Neural crest cell (in vitro differentiated cells): ENCODE measurements around the gene IRF1. TPM values are rescaled to one million over a fixed set of nuclear protein-coding genes. Genes with fewer than 3 reads are reported as not detected.
"Not testable (repeated sequence)": the region's sequence is repeated elsewhere in the genome, so short reads cannot be mapped to it uniquely, and the experiment has no call there.

Experiments used
- DNase-seq: peaks from one replicate; pipeline ENCODE4 v3.0.0; 2021; ENCODE audit warnings: low read depth, mixed read lengths, low spot score
- H3K27ac Mint-ChIP-seq: one replicate; pipeline ENCODE4 v1.8.0; 2021; ENCODE audit warnings: mild to moderate bottlenecking, mixed read lengths; ENCODE audit not compliant: unreplicated experiment
- H3K27me3 Mint-ChIP-seq: 2 replicates; pipeline ENCODE4 v1.8.0; 2021; ENCODE audit warnings: low read depth, mild to moderate bottlenecking, mixed read lengths
- H3K36me3 Mint-ChIP-seq: 2 replicates; pipeline ENCODE4 v1.8.0; 2021; ENCODE audit warnings: low read depth, mild to moderate bottlenecking, mixed read lengths
- H3K4me1 Mint-ChIP-seq: 2 replicates; pipeline ENCODE4 v1.8.0; 2021; ENCODE audit warnings: mixed read lengths
- H3K4me3 Mint-ChIP-seq: one replicate; pipeline ENCODE4 v1.8.0; 2021; ENCODE audit warnings: mild to moderate bottlenecking, mixed read lengths
- H3K9me3 Mint-ChIP-seq: 2 replicates; pipeline ENCODE4 v1.8.0; 2021; ENCODE audit warnings: mixed read lengths
- total RNA-seq: library from RNA; stranded (reverse); gene quantifications from 2 replicates; pipeline ENCODE4 v1.2.1, GENCODE V29; 2021
- TF ChIP-seq, protein P1 (sequence below): fragments of 200-600 bp; sonication (generic); conservative IDR thresholded peaks from 2 replicates; pipeline ENCODE4 v1.5.0; 2021; ENCODE audit warnings: antibody characterized with exemption, mild to moderate bottlenecking

IRF1 gene
- total RNA-seq, 1 donor from 2014 or later = 4.5 TPM

DNA sequence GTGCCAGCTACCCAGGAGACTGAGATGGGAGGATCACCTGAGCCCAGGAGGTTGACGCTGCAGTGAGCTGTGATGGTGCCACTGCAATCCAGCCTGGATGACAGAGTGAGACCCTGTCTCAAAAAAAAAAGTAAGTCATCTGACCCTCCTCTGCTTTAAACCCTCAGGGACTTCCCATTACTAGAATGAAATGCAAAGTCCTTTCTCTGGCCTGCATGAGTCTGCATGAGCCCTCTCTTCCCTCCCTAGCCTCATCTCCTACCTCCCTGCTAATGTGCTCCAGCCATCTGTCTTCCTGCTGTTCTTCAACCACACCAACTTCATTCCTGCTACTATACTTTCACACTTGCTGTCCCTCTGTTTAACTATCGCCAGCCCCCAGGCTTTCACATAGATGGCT, 37.4 kb upstream of the IRF1 start:
- Mint-ChIP-seq H3K9me3 (no peaks in the 10 kb centered on the region), H3K27ac (no peak overlapping the region), H3K36me3 (no peaks in the 10 kb centered on the region), H3K27me3 (peaks cover 37% of the 10 kb centered on the region), H3K4me3 (no peak overlapping the region), H3K4me1 (no peaks in the 10 kb centered on the region)
- no peak for DNase-seq
- TF ChIP-seq, protein P1, sequence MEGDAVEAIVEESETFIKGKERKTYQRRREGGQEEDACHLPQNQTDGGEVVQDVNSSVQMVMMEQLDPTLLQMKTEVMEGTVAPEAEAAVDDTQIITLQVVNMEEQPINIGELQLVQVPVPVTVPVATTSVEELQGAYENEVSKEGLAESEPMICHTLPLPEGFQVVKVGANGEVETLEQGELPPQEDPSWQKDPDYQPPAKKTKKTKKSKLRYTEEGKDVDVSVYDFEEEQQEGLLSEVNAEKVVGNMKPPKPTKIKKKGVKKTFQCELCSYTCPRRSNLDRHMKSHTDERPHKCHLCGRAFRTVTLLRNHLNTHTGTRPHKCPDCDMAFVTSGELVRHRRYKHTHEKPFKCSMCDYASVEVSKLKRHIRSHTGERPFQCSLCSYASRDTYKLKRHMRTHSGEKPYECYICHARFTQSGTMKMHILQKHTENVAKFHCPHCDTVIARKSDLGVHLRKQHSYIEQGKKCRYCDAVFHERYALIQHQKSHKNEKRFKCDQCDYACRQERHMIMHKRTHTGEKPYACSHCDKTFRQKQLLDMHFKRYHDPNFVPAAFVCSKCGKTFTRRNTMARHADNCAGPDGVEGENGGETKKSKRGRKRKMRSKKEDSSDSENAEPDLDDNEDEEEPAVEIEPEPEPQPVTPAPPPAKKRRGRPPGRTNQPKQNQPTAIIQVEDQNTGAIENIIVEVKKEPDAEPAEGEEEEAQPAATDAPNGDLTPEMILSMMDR = no peak

DNA sequence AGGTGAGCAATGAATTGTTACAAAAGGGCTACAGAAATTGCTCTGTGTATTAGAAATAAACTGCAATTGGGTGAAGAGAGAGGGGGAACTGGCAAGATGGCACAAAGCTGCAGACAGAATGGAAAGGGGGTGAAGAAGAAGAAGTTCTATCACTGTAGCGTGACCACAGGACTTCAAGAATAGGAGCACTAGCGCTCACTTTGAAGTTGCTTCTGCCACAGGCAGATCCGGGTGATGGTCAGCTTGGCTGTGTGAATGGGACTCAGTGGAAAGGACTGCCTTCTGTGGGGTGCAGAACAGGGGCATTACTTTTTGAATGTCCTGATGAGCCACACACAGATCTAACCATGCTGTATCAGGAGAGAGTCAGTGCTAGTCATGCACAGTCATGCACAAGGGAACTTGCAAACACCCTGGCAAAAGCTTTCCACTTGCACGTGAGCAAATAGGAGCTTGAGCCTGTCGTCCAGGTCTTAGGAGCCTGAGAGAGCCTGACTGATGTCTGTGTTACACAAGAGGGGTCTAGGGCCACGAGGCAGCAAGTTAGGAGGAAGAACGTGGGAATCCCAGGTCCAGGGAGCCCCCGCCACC, 36.5 kb upstream of the IRF1 start:
- no peak for DNase-seq
- Mint-ChIP-seq H3K9me3 (no peaks in the 10 kb centered on the region), H3K36me3 (no peaks in the 10 kb centered on the region), H3K27ac (no peak overlapping the region), H3K4me3 (no peak overlapping the region), H3K27me3 (peaks cover 31% of the 10 kb centered on the region), H3K4me1 (no peaks in the 10 kb centered on the region)
- TF ChIP-seq, protein P1 = no peak

DNA sequence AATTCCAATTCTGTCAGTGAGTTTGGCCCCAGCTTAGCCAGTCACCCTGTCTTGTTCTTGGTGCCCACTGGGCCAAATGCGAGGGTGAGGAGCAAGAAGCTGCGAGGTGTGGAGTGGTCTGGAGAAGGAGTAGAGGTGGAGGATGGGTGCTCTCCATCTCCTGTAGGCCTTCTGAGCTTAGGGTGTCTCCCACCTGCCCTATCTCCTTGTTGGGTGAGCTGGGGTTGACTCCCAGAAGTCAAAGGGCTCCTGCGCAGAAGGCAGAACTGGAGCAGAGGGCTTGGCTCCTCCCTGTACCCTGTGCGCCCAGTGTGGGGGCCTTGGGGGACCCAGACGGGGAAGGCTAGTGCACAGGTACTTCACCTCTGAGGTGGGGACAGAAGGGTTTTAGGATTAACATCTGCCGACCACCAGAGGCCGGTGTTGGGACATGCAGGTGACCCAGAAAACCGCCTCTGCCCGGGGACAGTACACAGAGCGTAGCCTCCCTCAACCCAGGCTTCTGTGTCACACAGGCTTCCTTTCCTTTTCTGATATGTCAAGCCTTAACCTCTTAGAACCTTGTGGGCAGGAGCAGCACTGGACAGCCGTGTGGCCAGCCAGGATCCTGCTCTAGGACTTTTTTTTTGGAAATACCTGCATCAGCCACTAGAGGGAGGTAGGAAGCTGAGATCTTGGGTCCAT, 35.9 kb upstream of the IRF1 start:
- no peaks in the 10 kb centered on the region for H3K9me3 Mint-ChIP-seq
- H3K4me1 Mint-ChIP-seq = no peaks in the 10 kb centered on the region
- H3K36me3 Mint-ChIP-seq = no peaks in the 10 kb centered on the region
- DNase-seq = peak; percentile 64
- TF ChIP-seq, protein P1 = peak; percentile 87
- no peak overlapping the region for H3K4me3 Mint-ChIP-seq
- H3K27ac Mint-ChIP-seq = no peak overlapping the region
- peaks cover 25% of the 10 kb centered on the region for H3K27me3 Mint-ChIP-seq

DNA sequence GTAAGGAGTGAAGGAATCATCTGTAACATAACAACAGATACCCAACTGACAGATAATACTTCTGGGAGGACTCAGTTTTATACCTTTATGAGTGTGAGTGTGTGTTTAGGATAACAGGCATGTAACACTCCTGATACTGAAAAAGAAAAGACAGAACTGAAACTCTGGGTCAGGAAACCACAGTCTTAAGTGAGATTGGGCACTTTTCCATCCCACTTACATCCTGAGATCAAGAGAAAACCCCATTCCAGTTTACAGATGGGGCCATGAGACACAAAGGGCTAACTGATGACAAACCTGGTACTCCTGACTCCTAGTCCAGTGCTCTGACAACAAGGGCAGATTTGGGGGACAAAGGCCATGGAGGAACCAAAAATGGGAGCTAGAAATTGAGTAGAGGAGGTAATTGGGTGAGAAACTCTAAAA, 34.7 kb upstream of the IRF1 start:
- TF ChIP-seq, protein P1 = no peak

GRCh38 chr5:132524877-132525276, 34.3 kb upstream of the IRF1 start:
- not testable (repeated sequence) for H3K27ac Mint-ChIP-seq, H3K9me3 Mint-ChIP-seq, H3K4me1 Mint-ChIP-seq, H3K4me3 Mint-ChIP-seq, DNase-seq, H3K36me3 Mint-ChIP-seq
- H3K27me3 Mint-ChIP-seq = peaks cover 19% of the 10 kb centered on the region

More for the DNA sequence above, 34.7 kb upstream of the IRF1 start:
- H3K27me3 Mint-ChIP-seq = peaks cover 19% of the 10 kb centered on the region
- H3K9me3 Mint-ChIP-seq = peaks cover 3% of the 10 kb centered on the region
- no peaks in the 10 kb centered on the region for H3K4me1 Mint-ChIP-seq
- no peak overlapping the region for H3K27ac Mint-ChIP-seq
- no peak overlapping the region for H3K4me3 Mint-ChIP-seq
- no peak for DNase-seq
- H3K36me3 Mint-ChIP-seq = no peaks in the 10 kb centered on the region

GRCh38 chr5:132522067-132522466, 31.5 kb upstream of the IRF1 start:
- not testable (repeated sequence) for H3K4me3 Mint-ChIP-seq, H3K4me1 Mint-ChIP-seq, H3K27ac Mint-ChIP-seq, H3K36me3 Mint-ChIP-seq, H3K9me3 Mint-ChIP-seq, DNase-seq
- peaks cover 12% of the 10 kb centered on the region for H3K27me3 Mint-ChIP-seq

DNA sequence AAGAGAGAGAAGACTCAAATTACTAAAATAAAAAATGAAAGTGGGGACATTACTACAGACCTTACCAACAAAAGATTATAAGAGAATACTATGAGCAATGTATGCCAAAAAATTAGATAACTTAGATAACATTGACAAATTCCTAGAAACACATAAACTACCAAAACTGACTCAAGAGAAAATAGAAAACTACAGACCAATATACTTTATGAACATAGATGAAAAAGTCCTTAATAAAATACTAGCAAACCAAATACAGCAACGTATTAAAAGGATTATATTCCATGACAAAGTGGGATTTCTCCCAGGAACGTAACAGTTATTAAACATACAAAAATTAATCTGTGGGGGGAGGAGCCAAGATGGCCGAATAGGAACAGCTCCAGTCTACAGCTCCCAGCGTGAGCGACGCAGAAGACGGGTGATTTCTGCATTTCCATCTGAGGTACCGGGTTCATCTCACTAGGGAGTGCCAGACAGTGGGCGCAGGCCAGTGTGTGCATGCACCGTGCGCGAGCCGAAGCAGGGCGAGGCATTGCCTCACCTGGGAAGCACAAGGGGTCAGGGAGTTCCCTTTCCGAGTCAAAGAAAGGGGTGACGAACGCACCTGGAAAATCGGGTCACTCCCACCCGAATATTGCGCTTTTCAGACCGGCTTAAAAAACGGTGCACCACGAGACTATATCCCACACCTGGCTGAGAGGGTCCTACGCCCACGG, 23.2 kb upstream of the IRF1 start:
- not testable (repeated sequence) for DNase-seq, H3K4me3 Mint-ChIP-seq, H3K27ac Mint-ChIP-seq, H3K4me1 Mint-ChIP-seq, H3K27me3 Mint-ChIP-seq
- Mint-ChIP-seq H3K9me3 (peaks cover 12% of the 10 kb centered on the region), H3K36me3 (peaks cover 13% of the 10 kb centered on the region)
